Mucosa of stomach (tissue), 1 donor: ENCODE measurements around the gene MARK2.

Source experiments
- H3K27me3 ChIP-seq: one replicate; pipeline ENCODE4 v1.7.0; 2013; ENCODE audit warnings: mild to moderate bottlenecking, low read length; ENCODE audit not compliant: control insufficient read depth, insufficient read depth
- H3K36me3 ChIP-seq: one replicate; pipeline ENCODE4 v1.7.0; 2013; ENCODE audit warnings: low read length; ENCODE audit not compliant: control insufficient read depth, insufficient read depth
- H3K4me1 ChIP-seq: one replicate; pipeline ENCODE4 v1.7.0; 2013; ENCODE audit warnings: mild to moderate bottlenecking, low read length; ENCODE audit not compliant: control insufficient read depth, insufficient read depth
- H3K4me3 ChIP-seq: one replicate; pipeline ENCODE4 v1.7.0; 2013; ENCODE audit warnings: low read length
- H3K9ac ChIP-seq: one replicate; pipeline ENCODE4 v1.7.0; 2013; ENCODE audit warnings: mild to moderate bottlenecking, low read length, moderate library complexity
- H3K9me3 ChIP-seq: one replicate; pipeline ENCODE4 v1.7.0; 2013; ENCODE audit warnings: mild to moderate bottlenecking, low read length, moderate library complexity; ENCODE audit not compliant: control insufficient read depth
- donor health status: Pancreatic carcinoma.

The MARK2 gene

GRCh38 chr11:63866211-63866610, 27.3 kb downstream of the MARK2 start:
- Histone ChIP-seq H3K27me3 (no peaks in the 10 kb centered on the region), H3K4me3 (no peak overlapping the region), H3K9ac (no peak overlapping the region), H3K4me1 (peaks cover 67% of the 10 kb centered on the region), H3K9me3 (no peaks in the 10 kb centered on the region), H3K36me3 (no peaks in the 10 kb centered on the region)

- no peak overlapping the region for H3K4me3 ChIP-seq
- H3K9me3 ChIP-seq, result no peaks in the 10 kb centered on the region
- H3K27me3 ChIP-seq, result no peaks in the 10 kb centered on the region
- no peak overlapping the region for H3K9ac ChIP-seq
- H3K4me1 ChIP-seq, result peaks cover 69% of the 10 kb centered on the region
- no peaks in the 10 kb centered on the region for H3K36me3 ChIP-seq
Observed at GRCh38 chr11:63867511-63867910, 28.6 kb downstream of the MARK2 start.

DNA sequence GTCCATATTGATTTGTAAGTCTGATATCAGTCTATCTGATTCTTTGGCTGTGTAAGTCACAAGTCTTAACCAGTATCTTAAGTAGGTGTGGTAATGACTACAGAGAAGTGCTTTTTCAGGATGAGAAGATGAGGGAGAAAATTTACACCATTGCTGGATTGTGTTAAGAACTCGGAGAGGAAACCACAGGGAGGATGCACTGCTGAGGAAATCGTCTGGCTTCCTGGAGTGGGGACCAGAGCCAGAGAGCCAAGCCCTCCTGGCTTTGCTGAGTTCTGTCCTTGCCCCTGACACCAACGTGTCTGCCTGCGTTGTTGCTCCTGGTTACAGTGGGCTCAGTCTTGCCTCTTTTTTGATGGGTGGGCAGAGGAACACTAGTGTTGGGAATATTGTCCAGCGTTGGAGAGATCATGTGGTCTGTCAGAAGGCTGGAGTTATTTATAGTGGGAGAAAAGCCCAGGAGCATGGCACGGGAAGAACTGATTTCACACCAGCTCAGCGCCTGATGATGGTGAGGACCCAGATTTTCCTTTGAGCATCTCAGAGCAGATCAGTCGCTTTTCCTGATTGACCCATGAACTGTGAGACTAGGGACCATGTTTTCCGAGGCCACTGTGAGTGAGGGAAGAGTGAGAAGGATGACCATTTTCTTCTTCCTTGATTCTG, 29.6 kb downstream of the MARK2 start:
- Histone ChIP-seq H3K36me3 (no peaks in the 10 kb centered on the region), H3K9ac (no peak overlapping the region), H3K9me3 (no peaks in the 10 kb centered on the region), H3K4me1 (peaks cover 71% of the 10 kb centered on the region), H3K4me3 (no peak overlapping the region), H3K27me3 (no peaks in the 10 kb centered on the region)

- Histone ChIP-seq H3K27me3 (no peaks in the 10 kb centered on the region), H3K9me3 (no peaks in the 10 kb centered on the region), H3K9ac (no peak overlapping the region), H3K4me1 (peaks cover 78% of the 10 kb centered on the region), H3K4me3 (no peak overlapping the region), H3K36me3 (no peaks in the 10 kb centered on the region)
Observed at GRCh38 chr11:63869171-63869591, 30.3 kb downstream of the MARK2 start.

DNA sequence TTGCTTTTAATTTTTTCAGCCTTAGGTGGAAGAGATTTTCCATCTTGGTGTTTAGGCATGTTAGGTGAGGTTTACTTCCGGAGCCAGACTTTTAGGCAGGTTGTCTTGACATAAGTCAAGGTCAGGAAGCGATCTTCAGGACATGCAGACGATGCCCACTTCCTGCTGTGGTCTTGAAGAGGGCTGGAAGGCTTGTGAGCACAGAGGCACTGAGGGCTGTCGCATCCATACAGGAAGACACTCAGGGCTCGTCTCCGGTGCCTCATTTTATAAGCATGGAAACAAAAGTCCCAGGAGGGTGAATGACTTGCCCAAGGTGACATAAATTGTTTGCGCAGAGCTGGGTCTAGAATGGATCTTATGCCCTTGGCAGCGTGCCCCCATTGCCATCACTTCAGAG, 30.8 kb downstream of the MARK2 start:
- H3K4me1 ChIP-seq, result peaks cover 80% of the 10 kb centered on the region
- no peaks in the 10 kb centered on the region for H3K9me3 ChIP-seq
- no peaks in the 10 kb centered on the region for H3K27me3 ChIP-seq
- no peaks in the 10 kb centered on the region for H3K36me3 ChIP-seq
- H3K9ac ChIP-seq, result no peak overlapping the region
- H3K4me3 ChIP-seq, result no peak overlapping the region

DNA sequence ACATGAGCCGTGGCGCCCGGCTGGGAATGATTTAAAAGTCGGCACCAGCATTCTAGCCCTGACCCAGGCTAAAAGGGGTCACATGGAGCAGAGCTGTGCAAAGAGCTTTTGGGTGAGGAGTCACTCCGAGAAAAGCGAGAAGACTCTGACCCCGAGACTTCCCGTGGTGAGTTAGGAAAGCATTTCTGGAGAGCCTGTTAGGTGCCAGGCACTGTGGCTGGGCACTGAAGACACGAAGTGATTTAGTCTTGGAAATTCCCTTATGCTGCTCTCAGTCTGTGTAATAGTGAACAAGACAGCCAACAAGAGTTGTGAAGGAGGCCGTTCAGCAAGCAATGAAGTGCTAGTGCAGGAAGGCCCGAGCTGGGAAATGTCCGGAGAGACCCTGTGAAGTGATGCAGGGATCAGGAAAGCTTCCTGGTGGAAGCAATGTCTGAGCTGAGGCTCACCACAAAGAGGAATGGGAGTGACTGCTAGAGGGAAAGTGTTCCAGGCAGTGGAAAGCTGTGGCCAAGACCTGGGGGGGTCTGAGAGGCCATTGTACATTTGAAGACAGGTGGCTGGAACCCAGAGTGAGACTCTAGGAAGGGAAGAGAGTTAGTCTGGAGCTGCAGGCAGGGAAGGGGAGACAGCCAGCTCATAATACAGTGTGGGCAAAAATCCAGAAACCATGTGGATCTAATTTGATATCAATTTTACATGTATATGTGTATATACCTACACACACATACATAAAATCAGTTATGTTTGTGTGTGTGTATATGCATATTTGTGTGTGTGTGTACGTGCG, 31.6 kb downstream of the MARK2 start:
- H3K4me1 ChIP-seq, result peaks cover 81% of the 10 kb centered on the region
- no peaks in the 10 kb centered on the region for H3K27me3 ChIP-seq
- no peaks in the 10 kb centered on the region for H3K36me3 ChIP-seq
- H3K9ac ChIP-seq, result no peak overlapping the region
- no peaks in the 10 kb centered on the region for H3K9me3 ChIP-seq
- no peak overlapping the region for H3K4me3 ChIP-seq

GRCh38 chr11:63871962-63872799, 33.3 kb downstream of the MARK2 start:
- Histone ChIP-seq H3K4me1 (peaks cover 65% of the 10 kb centered on the region), H3K27me3 (no peaks in the 10 kb centered on the region), H3K4me3 (no peak overlapping the region), H3K9ac (no peak overlapping the region), H3K9me3 (no peaks in the 10 kb centered on the region), H3K36me3 (no peaks in the 10 kb centered on the region)

DNA sequence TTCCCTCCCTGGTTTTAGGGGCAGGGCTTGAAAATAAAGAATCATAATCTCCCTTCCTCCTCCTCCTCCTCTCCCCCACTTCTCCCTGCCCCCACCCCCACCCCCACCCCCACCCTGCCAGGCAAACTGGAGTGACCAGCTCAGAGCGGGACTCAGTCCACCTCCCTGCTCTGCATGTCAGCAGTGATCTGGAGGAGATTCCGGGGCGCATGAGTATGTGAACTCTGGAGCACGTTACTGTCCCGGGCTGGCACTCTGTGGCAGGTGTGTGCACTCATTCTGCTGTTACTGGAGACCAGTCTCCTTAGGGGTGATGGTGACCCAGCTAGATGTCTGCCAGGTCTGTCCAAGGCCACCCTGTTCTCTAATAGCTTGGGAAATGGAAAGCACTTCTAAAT, 33.9 kb downstream of the MARK2 start:
- H3K4me3 ChIP-seq, result no peak overlapping the region
- peaks cover 65% of the 10 kb centered on the region for H3K4me1 ChIP-seq
- no peaks in the 10 kb centered on the region for H3K36me3 ChIP-seq
- no peaks in the 10 kb centered on the region for H3K27me3 ChIP-seq
- H3K9ac ChIP-seq, result no peak overlapping the region
- no peaks in the 10 kb centered on the region for H3K9me3 ChIP-seq

DNA sequence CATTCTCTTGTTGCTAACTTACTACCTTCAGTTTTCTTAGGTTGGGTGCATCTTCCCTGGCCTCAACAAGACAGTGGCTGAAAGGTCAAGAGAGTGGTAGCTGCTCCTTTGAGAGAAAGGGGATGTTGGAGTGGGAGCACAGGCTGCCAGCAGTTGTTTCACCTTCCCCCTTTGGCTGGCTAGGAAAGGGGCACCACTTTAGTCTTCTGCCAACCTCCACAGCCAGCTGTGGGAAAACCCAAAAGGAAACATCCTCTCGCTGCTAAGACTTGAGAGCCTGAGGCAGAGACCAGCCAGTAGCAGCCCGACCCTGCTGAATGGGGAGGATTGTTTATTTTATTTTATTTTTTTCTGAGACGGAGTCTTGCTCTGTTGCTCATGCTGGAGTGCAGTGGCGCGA, 34.4 kb downstream of the MARK2 start:
- no peaks in the 10 kb centered on the region for H3K9me3 ChIP-seq
- H3K4me1 ChIP-seq, result peaks cover 59% of the 10 kb centered on the region
- H3K27me3 ChIP-seq, result no peaks in the 10 kb centered on the region
- no peak overlapping the region for H3K9ac ChIP-seq
- H3K36me3 ChIP-seq, result no peaks in the 10 kb centered on the region
- no peak overlapping the region for H3K4me3 ChIP-seq

DNA sequence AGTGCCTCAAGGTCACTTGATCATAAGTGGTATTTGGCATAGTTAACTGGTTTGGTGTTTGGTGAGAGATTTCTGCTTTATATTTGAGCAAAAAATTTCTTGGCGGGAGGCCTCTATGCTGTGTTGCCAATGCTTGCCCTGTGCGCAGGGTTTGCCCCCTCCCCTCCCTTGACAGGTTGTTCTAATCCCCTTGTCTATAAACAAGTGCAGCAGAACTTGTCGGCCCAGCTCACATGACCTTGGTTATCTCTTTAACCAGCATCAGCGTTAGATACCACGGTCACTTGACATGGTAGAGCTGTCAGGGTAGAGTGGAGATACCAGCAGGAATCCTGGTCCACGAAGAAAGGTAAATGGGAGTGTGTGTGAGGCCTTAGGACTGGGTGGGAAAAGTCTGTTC, 35.6 kb downstream of the MARK2 start:
- H3K4me1 ChIP-seq, result peaks cover 58% of the 10 kb centered on the region
- no peaks in the 10 kb centered on the region for H3K27me3 ChIP-seq
- peak overlapping the region; percentile 0 for H3K9ac ChIP-seq
- no peaks in the 10 kb centered on the region for H3K36me3 ChIP-seq
- H3K9me3 ChIP-seq, result no peaks in the 10 kb centered on the region
- H3K4me3 ChIP-seq, result no peak overlapping the region

DNA sequence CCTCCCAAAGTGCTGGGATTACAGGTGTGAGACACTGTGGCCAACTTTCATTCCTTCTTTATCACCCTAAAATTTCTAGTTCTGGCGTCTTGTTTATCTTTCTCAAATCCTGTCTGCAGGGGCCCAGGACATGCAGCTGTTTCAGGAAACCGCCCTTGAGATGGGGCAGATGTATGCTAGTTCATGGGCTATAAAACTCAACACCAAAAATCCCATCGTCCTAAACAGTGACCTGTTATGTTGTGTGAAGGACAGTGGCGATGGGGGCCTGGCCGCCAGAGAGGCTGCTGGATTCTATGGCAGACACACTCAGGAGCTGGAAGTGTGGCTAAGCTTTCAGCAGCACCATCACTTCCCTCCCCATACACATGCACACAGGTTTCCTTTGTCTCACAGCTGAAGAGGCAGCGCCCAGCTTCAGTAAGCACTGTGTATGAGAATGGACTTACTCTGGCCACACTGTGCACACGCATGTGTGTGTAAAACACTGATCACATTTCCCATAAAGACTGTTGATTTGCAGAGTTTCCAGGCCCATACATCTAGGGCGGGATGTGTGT, 36.7 kb downstream of the MARK2 start:
- Histone ChIP-seq H3K4me3 (no peak overlapping the region), H3K9me3 (no peaks in the 10 kb centered on the region), H3K36me3 (no peaks in the 10 kb centered on the region), H3K27me3 (no peaks in the 10 kb centered on the region), H3K9ac (no peak overlapping the region), H3K4me1 (peaks cover 58% of the 10 kb centered on the region)

DNA sequence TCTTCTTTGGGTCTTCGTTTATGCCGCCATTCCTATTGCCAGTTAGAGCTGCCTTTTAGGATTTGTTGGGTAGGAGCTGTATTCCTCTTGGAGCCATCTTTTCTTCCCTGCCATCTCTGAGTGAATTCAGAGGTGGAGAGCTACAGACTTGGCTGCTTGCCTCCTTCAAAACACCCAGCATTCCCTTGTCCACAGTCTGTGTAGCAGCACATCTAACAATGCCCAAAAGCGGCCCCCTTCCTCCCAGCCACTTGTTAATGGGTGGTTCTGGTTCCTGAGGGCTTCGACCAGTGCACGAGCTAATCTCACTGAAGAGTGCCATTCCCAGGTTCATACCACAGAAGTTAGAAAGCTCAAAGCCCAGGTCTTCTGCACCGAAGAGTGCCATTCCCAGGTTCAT, 37.7 kb downstream of the MARK2 start:
- no peaks in the 10 kb centered on the region for H3K27me3 ChIP-seq
- peaks cover 58% of the 10 kb centered on the region for H3K4me1 ChIP-seq
- no peaks in the 10 kb centered on the region for H3K9me3 ChIP-seq
- H3K4me3 ChIP-seq, result no peak overlapping the region
- no peaks in the 10 kb centered on the region for H3K36me3 ChIP-seq
- no peak overlapping the region for H3K9ac ChIP-seq
